Measurements from ENCODE around the gene CBR4. TPM values are rescaled to one million over a fixed set of nuclear protein-coding genes. Genes with fewer than 3 reads are reported as not detected.
"Not testable (repeated sequence)": the region's sequence is repeated elsewhere in the genome, so short reads cannot be mapped to it uniquely, and the experiment has no call there.

CBR4 gene
- total RNA-seq, 1 experiment from 2014 or later: 12.6 TPM

- no peak overlapping the region for H3K9ac ChIP-seq (ENCODE audit: low read length)
- no peak for TF ChIP-seq EZH2 (IDR thresholded peaks at IDR 0.05; ENCODE audit: low read length, unreplicated experiment)
- no peak for TF ChIP-seq CTCF (conservative IDR thresholded peaks at IDR 0.05; ENCODE audit: low read depth, low read length)
- no peak for TF ChIP-seq EZH2phosphoT487 (IDR thresholded peaks at IDR 0.05; ENCODE audit: borderline replicate concordance, low read length)
- no peaks in the 10 kb centered on the region for H3F3A ChIP-seq (ENCODE audit: low read length, unreplicated experiment)
- no peaks in the 10 kb centered on the region for H4K20me1 ChIP-seq (ENCODE audit: low read length)
- no peak overlapping the region for H2AFZ ChIP-seq (ENCODE audit: low read length)
- no peaks in the 10 kb centered on the region for H3K9me3 ChIP-seq (ENCODE audit: low read length)
- BruUV-seq (replicated peaks): no TSS peak
- DNase-seq: no peak
- no peaks in the 10 kb centered on the region for H3K4me1 ChIP-seq (ENCODE audit: insufficient read depth, low read length)
- H3K36me3 ChIP-seq (ENCODE audit: low read depth, low read length): no peaks in the 10 kb centered on the region; the same call in 1 of the 2 replicates
- H3K79me2 ChIP-seq (ENCODE audit: low read length): no peaks in the 10 kb centered on the region
- ATAC-seq: no peak
- intact Hi-C loops (cut with micrococcal nuclease): no loop called here
- no peak overlapping the region for H3K4me2 ChIP-seq (ENCODE audit: low read length)
- ChIA-PET POLR2A (ENCODE audit: unreplicated experiment) (no interaction called here), CTCF (no interaction called here)
- H3K27ac ChIP-seq (ENCODE audit: low read length): no peak overlapping the region
- no peaks in the 10 kb centered on the region for H3K27me3 ChIP-seq (ENCODE audit: low read length)
- H3K9me2 ChIP-seq (replicated peaks; ENCODE audit: low read length): no peaks in the 10 kb centered on the region
- H3K4me3 ChIP-seq (ENCODE audit: low read length): no peak overlapping the region
Observed at GRCh38 chr4:168972596-168972995, 37.5 kb downstream of the CBR4 start.

- H4K20me1 ChIP-seq (ENCODE audit: low read length): no peaks in the 10 kb centered on the region
- no peak overlapping the region for H3K9ac ChIP-seq (ENCODE audit: low read length)
- no peaks in the 10 kb centered on the region for H3K9me3 ChIP-seq (ENCODE audit: low read length)
- no peaks in the 10 kb centered on the region for H3K36me3 ChIP-seq (ENCODE audit: low read depth, low read length)
- ATAC-seq: no peak
- intact Hi-C loops (cut with micrococcal nuclease): no loop called here
- H3K4me1 ChIP-seq (ENCODE audit: insufficient read depth, low read length): no peaks in the 10 kb centered on the region
- H3K9me2 ChIP-seq (replicated peaks; ENCODE audit: low read length): no peaks in the 10 kb centered on the region
- no peak overlapping the region for H3K4me3 ChIP-seq (ENCODE audit: low read length)
- ChIA-PET CTCF (no interaction called here), POLR2A (ENCODE audit: unreplicated experiment) (no interaction called here)
- TF ChIP-seq CTCF (conservative IDR thresholded peaks at IDR 0.05; ENCODE audit: low read depth, low read length) (no peak), EZH2 (IDR thresholded peaks at IDR 0.05; ENCODE audit: low read length, unreplicated experiment) (no peak), EZH2phosphoT487 (IDR thresholded peaks at IDR 0.05; ENCODE audit: borderline replicate concordance, low read length) (no peak)
- no peaks in the 10 kb centered on the region for H3F3A ChIP-seq (ENCODE audit: low read length, unreplicated experiment)
- H3K27ac ChIP-seq (ENCODE audit: low read length): no peak overlapping the region
- no peak overlapping the region for H3K4me2 ChIP-seq (ENCODE audit: low read length)
- H2AFZ ChIP-seq (ENCODE audit: low read length): no peak overlapping the region
- no TSS peak for BruUV-seq (replicated peaks)
- no peaks in the 10 kb centered on the region for H3K27me3 ChIP-seq (ENCODE audit: low read length)
- no peak for DNase-seq
- H3K79me2 ChIP-seq (ENCODE audit: low read length): no peaks in the 10 kb centered on the region
Observed at GRCh38 chr4:168960716-168961115, 49.3 kb downstream of the CBR4 start.

- TF ChIP-seq EZH2 (IDR thresholded peaks at IDR 0.05; ENCODE audit: low read length, unreplicated experiment) (no peak), CTCF (conservative IDR thresholded peaks at IDR 0.05; ENCODE audit: low read depth, low read length) (no peak), EZH2phosphoT487 (IDR thresholded peaks at IDR 0.05; ENCODE audit: borderline replicate concordance, low read length) (no peak)
- no peak overlapping the region for H2AFZ ChIP-seq (ENCODE audit: low read length)
- no peaks in the 10 kb centered on the region for H3K9me2 ChIP-seq (replicated peaks; ENCODE audit: low read length)
- H3K27ac ChIP-seq (ENCODE audit: low read length): no peak overlapping the region
- no peaks in the 10 kb centered on the region for H3K27me3 ChIP-seq (ENCODE audit: low read length)
- H3K79me2 ChIP-seq (ENCODE audit: low read length): no peaks in the 10 kb centered on the region
- no peaks in the 10 kb centered on the region for H4K20me1 ChIP-seq (ENCODE audit: low read length)
- DNase-seq (peak; percentile 35), ATAC-seq (no peak)
- H3F3A ChIP-seq (ENCODE audit: low read length, unreplicated experiment): no peaks in the 10 kb centered on the region
- H3K36me3 ChIP-seq (ENCODE audit: low read depth, low read length): no peaks in the 10 kb centered on the region
- H3K4me2 ChIP-seq (ENCODE audit: low read length): no peak overlapping the region
- intact Hi-C loops (cut with micrococcal nuclease): no loop called here
- H3K9me3 ChIP-seq (ENCODE audit: low read length): no peaks in the 10 kb centered on the region
- BruUV-seq (replicated peaks): no TSS peak
- H3K9ac ChIP-seq (ENCODE audit: low read length): no peak overlapping the region
- ChIA-PET POLR2A (ENCODE audit: unreplicated experiment) (no interaction called here), CTCF (no interaction called here)
- 0 out of 2 replicates have a peak, but pooled peaks cover 3% of the 10 kb centered on the region for H3K4me1 ChIP-seq (ENCODE audit: insufficient read depth, low read length)
- H3K4me3 ChIP-seq (ENCODE audit: low read length): no peak overlapping the region
Observed at GRCh38 chr4:168955674-168956073, 54.4 kb downstream of the CBR4 start.

GRCh38 chr4:168952821-168953246 lies 57.2 kb downstream of the CBR4 start:
- H3K9me2 ChIP-seq (replicated peaks; ENCODE audit: low read length); DNase-seq; H3K4me1 ChIP-seq (ENCODE audit: insufficient read depth, low read length); intact Hi-C loops (cut with micrococcal nuclease); ATAC-seq; H3K4me3 ChIP-seq (ENCODE audit: low read length); H3K27me3 ChIP-seq (ENCODE audit: low read length); H3K4me2 ChIP-seq (ENCODE audit: low read length); BruUV-seq (replicated peaks); H3K36me3 ChIP-seq (ENCODE audit: low read depth, low read length); H2AFZ ChIP-seq (ENCODE audit: low read length); H3K27ac ChIP-seq (ENCODE audit: low read length); H3F3A ChIP-seq (ENCODE audit: low read length, unreplicated experiment); H3K9ac ChIP-seq (ENCODE audit: low read length); H3K79me2 ChIP-seq (ENCODE audit: low read length); H3K9me3 ChIP-seq (ENCODE audit: low read length); H4K20me1 ChIP-seq (ENCODE audit: low read length); POLR2A ChIA-PET (ENCODE audit: unreplicated experiment): not testable (repeated sequence)
- CTCF ChIA-PET: interaction anchor here (0.6 kb wide), 2 partner anchors 10 to 473 kb away, joined by 3 to 6 read pairs; no protein-coding TSS in a partner anchor

Measured in PC-3 (cell line).